NCI-H2171 (cell line): ENCODE data around the gene TMEM178B.
"Not testable (repeated sequence)": the region's sequence is repeated elsewhere in the genome, so short reads cannot be mapped to it uniquely, and the experiment has no call there.

Experiments used
- DNase-seq: peaks from one replicate; lab custom pipeline; 2025; lab: John Stamatoyannopoulos, UW

TMEM178B gene

DNA sequence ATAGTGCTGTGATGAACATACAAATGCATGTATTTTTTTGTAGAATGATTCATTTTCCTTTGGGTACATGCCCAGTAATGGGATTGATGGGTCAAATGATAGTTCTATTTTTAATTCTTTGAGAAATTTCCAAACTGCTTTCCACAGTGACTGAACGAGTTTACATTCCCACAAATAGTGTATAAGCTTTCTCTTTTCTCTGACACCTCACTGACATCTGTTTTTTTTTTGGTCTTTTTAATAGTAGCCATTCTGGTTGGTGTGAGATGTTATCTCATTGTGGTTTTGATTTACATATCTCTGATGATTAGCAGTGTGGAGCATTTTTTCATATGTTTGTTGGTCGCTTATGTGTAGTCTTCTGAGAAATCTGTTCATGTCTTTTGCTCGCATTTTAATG is 282.3 kb downstream of the TMEM178B start:
- no peak for DNase-seq

DNA sequence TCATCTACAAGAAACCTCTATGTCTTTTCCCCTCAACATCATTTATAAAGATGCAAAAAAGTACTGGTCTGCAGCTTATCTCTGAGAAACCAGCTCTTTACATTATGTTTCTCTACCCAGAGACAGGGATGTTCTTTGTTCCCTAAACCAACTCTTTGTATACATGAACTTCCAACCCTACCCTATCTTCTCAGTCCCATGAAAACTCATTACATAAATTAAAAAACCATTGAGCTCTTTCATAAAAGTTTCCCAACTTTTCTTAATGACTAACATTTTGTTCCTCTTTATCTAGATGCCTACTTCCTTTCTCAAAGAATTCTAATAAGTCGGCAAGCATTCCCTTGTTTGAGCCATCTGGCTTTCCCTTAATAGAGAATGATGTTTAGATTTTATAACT is 284.5 kb downstream of the TMEM178B start:
- DNase-seq, result no peak

DNA sequence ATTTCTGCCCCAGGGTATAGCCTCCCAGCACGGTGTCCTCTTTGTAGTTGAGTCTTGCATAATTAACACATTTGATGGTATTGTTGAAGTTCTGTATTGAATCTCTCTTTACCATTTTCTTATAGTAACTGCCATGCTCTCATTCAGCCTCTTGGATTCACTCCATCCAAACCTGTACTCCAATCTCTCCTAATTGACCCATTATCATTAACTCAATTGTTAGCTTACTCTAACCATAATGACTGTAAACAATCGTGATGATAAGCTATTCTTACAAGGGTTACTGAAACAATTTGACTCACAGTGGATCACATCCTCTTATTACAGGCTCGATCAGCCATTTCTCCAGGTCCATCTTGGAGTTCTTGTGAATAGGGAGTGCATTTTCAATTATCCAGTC is 285.4 kb downstream of the TMEM178B start:
- no peak for DNase-seq

DNA sequence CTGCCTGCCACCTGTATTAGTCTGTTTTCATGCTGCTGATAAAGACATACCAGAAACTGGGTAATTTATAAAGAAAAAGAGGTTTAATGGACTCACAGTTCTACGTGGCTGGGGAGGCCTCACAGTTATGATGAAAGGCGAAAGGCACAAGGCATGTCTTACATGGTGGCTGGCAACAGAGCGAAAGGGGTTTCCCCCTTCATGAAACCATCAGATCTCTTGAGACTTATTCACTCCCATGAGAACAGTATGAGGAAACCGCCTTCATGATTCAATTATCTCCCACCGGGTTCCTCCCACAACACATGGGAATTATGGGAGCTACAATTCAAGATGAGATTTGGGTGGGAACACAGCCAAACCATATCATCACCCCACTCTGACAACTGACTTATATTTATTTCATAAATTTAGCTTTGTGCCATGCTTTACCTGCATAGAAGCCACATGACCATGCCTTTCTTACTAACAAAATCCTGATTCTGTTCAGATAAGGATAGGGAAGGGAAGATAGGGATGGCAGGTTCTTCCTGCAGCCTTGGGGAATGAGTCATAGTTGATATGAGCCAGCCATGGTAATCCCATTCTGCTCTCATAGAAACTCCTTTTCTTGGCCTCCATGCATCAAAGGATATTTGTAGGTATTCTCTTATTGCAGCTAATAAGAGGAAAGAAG is 286.0 kb downstream of the TMEM178B start:
- no peak for DNase-seq

DNA sequence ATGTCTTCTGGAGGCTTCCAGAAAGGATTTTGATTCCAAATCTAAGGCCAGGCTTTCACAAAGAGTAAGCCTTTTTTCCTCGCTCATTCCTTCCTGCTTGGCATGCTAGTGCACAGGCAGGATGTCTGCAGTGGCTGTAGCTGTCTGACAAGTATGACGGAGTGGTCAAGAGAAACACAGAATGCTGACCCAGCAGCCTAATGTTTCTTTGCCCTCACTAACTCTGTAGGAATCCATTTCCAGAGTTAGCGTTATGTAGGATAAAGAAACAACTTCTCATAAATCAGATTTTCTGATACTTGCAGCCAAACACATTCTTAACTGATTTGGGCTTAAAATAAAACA is 286.5 kb downstream of the TMEM178B start:
- DNase-seq, result no peak

GRCh38 chr7:141360803-141361202 is 286.9 kb downstream of the TMEM178B start:
- DNase-seq, result no peak

- no peak for DNase-seq
Observed at GRCh38 chr7:141361479-141361878, 287.6 kb downstream of the TMEM178B start.

DNA sequence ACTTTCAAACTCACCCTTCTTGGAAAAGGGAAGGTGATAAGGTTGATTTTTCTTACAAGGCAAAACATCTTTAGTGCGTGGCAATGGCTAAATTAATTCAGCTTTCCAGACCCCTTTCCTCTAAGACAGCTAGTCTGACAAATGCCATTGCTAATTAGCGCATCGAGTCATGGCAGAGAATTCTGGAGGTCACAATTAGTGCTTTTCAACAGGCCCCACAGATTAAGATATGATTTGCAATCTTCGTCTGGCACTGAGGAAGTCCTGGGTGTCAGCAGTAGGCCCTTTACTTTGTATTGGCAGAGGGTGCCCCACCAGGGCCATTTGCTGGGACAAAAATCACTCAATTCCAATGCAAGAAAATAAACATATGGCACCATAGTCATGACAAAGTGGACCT is 288.1 kb downstream of the TMEM178B start:
- DNase-seq, result no peak

GRCh38 chr7:141362580-141363435 is 288.9 kb downstream of the TMEM178B start:
- no peak for DNase-seq

- DNase-seq, result no peak
Observed at GRCh38 chr7:141363748-141364147, 289.9 kb downstream of the TMEM178B start.

DNA sequence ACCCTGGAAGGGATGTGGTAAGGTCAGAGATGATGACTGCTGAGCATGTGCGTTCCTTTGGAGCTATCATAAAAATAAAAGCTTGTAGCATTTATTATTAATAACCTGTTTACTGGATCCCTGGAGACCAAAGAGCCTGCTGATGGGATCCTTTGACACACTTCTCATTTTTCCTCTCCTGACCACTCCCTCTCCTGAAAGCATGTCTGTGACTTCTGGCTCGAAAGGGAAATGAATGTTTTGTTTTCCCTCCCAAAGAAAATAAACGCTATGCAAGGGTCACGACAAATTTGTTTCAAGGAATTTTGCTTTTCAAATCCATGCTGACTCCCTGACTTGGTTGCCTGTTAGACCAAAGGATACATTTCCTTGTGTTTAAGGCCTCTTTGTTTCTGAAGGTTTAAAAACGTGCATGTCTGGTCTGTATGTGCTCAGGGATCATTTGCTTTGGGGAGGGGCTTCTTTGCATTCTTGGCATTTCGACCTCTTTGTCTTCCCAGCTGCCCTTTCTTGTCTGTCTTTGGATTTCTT is 292.3 kb downstream of the TMEM178B start:
- no peak for DNase-seq

DNA sequence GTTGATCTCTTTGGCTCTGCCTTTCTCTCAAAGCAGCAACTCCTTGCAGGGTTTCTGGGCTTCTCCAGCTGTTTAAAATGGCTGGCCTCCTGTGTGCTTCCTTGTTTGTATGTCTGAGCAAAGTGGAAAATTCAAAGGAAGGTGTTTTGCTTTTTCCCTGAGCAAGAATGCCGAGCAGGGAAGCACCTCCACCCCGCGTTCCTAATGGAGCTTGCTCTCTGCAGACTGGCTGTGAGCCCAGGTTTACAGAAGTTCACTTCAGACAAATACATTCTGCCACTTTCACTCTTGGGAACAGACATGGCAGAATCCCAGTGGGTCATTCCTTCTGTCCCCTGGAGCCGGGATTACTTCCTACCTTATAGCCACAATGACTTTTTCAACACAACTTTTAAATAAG is 295.6 kb downstream of the TMEM178B start:
- peak; percentile 17 for DNase-seq

DNA sequence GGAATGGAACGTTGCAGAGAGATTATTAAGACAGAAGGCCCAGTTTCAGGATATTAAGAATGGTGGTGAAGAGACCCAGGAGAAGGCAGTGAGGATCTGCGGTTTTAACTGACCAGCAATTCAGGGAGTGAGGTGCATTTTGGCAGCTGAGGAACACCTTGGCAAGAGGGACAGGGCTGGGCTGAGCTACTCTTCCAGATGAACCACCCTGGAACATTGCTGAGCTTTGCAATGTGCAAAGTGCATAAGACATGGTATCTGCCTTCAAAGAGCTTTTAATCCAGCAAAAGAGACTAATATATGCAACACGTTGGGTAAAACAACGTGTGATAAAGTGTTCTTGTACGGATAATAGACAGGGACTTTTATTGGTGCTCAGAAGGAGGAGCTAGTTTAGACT is 296.3 kb downstream of the TMEM178B start:
- no peak for DNase-seq

- DNase-seq, result no peak
Observed at GRCh38 chr7:141370650-141371049, 296.8 kb downstream of the TMEM178B start.

DNA sequence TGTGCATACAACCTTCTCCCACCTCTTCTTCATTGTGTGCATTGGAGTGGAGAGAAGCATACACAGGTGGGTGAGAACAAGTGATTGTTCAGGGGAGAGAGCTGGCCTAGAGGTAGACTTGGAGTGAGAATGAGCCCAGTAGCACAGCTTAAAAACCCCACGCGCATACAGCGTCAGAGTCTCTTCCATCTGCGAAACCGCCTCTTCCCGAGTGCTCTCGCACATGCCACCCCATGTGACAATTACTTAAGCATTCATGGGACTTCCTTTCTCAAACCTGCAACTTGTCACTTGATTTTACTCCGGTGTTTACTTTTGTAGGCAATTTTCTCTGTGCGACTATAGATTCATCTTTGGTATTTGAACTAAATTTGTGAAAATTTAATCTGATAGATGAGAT is 300.6 kb downstream of the TMEM178B start:
- no peak for DNase-seq

- DNase-seq, result no peak
Observed at GRCh38 chr7:141375442-141375841, 301.6 kb downstream of the TMEM178B start.

GRCh38 chr7:141377906-141378305 is 304.0 kb downstream of the TMEM178B start:
- DNase-seq, result no peak

DNA sequence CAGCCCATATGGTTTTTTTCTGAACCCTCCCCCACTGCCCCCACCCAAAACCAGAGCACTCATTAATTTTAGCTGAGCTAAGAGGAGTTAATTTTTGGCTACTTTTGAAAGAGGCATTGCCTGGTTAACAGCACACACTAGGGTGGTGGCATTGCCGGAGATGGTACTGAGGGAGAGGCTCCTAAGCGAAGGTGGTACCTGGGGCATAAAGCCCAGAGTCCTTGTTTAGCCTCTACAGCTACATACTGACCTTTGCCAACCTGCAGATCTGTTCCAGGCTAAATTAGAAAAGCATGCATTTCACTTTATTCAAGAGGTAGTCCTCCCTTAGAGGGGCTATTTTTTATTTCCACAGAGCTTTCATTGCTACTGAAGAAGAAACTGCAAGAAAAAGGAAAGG is 304.5 kb downstream of the TMEM178B start:
- no peak for DNase-seq

DNA sequence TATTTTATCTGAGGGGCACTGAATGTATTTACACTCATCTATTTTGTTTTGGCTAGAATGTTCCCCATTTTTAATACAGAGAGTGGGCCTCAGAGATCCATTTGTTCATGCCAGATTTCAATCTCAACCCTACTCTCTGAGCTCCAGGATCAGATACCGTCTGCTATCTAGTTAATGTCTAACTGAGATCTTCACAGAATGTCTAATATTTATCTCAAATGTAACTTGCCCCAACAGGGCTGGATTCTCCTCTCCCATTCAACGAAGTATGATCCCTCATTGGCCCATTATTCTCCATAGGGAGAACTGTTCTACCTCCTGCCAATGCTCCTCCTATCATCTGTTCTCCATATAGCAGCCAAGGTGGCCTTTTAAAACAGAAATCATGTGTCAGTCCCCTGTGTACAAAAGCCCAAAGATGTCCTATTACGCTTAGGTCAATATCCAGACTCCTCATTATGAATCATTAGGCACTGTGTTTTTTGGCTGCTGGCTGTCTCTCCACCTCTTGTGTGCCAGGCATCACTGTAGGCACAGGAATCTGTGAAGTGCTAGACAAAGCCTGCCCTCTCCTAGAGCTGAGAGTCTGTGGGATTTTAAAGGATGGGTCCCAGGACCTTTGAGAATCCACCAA is 308.0 kb downstream of the TMEM178B start:
- DNase-seq, result no peak

GRCh38 chr7:141383356-141383755 is 309.5 kb downstream of the TMEM178B start:
- not testable (repeated sequence) for DNase-seq

DNA sequence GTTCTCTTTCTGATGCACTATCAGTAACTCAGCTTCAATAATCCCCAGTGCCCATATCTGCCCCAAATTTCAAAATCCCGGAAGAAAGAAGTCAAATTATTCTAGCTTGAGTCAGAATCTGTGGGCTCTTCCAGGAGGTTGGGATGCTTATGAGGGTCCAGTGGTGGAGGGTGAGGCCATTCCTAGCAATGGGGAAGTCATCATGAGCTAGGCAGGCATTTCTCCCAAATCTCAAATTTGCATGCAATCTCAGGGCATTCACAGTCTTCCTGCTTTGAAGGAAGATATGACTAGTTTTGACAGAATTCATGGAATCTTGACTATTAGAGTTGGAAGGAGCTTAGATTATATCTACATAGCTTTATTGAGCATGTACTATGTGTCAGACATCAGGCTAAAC is 313.0 kb downstream of the TMEM178B start:
- DNase-seq, result no peak

GRCh38 chr7:141387521-141388217 is 313.8 kb downstream of the TMEM178B start:
- DNase-seq, result no peak
